Psoas muscle (tissue), 8 donors: ENCODE data around the gene KANSL1. TPM values are rescaled to one million over a fixed set of nuclear protein-coding genes. Genes with fewer than 3 reads are reported as not detected.
A peak's percentile ranks its signal among the peaks of the same experiment; 100 is the strongest.

Experiments used
- ATAC-seq, 4 donors: fragments of 200-7000 bp; cut with Tn5 transposase; one replicate each; pipeline ENCODE4 v1.9.1; 2020; ENCODE audit warnings: moderate library complexity in 3 of 4, mild to moderate bottlenecking in 2 of 4
- DNase-seq, 2 donors: peaks; one replicate each; pipeline ENCODE4 v3.0.0-alpha.2; 2020
- H3K27ac ChIP-seq: fragments of 200-600 bp; one replicate; pipeline ENCODE4 v1.8.0; 2022
- H3K27me3 ChIP-seq, 3 donors: fragments of 200-600 bp in 1 of 3; one replicate each; pipeline versions ENCODE4 v1.6.1 to v1.8.0; 2013 to 2022; ENCODE audit warnings: low read length in 2 of 3, mild to moderate bottlenecking in 2 of 3, moderate library complexity in 1 of 3; ENCODE audit not compliant: insufficient read depth in 3 of 3
- H3K36me3 ChIP-seq, 2 donors: fragments of 200-600 bp in 1 of 2; one replicate each; pipeline versions ENCODE4 v1.6.1 to v1.8.0; 2013 to 2022; ENCODE audit warnings: low read depth in 1 of 2, mild to moderate bottlenecking in 1 of 2, moderate library complexity in 1 of 2; ENCODE audit not compliant: insufficient read depth in 1 of 2
- H3K4me1 ChIP-seq: fragments of 200-600 bp; one replicate; pipeline ENCODE4 v1.8.0; 2022
- H3K4me3 ChIP-seq: fragments of 200-600 bp; one replicate; pipeline ENCODE4 v1.8.0; 2022; ENCODE audit warnings: mild to moderate bottlenecking
- H3K9me3 ChIP-seq: fragments of 200-600 bp; one replicate; pipeline ENCODE4 v1.8.0; 2022
- WGBS, 3 donors: extraction: QIAGEN DNeasy Blood & Tissue Kit; methylation state at CpG; one replicate each; pipeline versions ENCODE4 v1.1.6 to v1.1.7; 2013; 5-methylcytosine and 5-hydroxymethylcytosine counted together
- intact Hi-C, 2 donors: fragments of 100-400 bp; cut with DNase I; formaldehyde crosslinking; loops; one replicate each; pipeline versions ENCODE4 v1.11.0 to v1.14.2; 2022
- polyA plus RNA-seq, 3 donors: library from polyadenylated mRNA; stranded (reverse); fragments of 200-250 nt; gene quantifications; one replicate each; pipeline ENCODE4 v1.2.3, GENCODE V29; 2013
- total RNA-seq, 4 donors: library from RNA; stranded (reverse); fragmentation: NEBNext Ultra II Directional in 2 of 4; extraction: Animal tissue kit (Norgen Biotek cat#: 25700) in 2 of 4; gene quantifications; one replicate each; pipeline versions ENCODE4 v1.2.1 to v1.2.4, GENCODE V29; 2021 to 2023
- TF ChIP-seq, protein P1 (sequence below): fragments of 200-600 bp; IDR thresholded peaks from one replicate; pipeline ENCODE4 v1.8.0; 2022; ENCODE audit warnings: antibody characterized with exemption
- donor health status: healthy with polysubstance abuse.
- donor health status: DM: no; HTN: no; CAD: no; lungs with moderate emphysema.
- donor health status: Bipolar disorder and iron deficiency.
- donor health status: healthy.
- donor health status: DM: yes; HTN: yes; CAD: no.
- donor health status: DM: no; HTN: no; CAD: no.
- donor health status: DM: no; HTN: no; CAD: no.
- donor health status: DM: yes; HTN: yes; CAD: no.

Gene KANSL1
- total and polyA plus RNA-seq, 7 donors = 6.9 to 37.5 (median 25.8) TPM

DNA sequence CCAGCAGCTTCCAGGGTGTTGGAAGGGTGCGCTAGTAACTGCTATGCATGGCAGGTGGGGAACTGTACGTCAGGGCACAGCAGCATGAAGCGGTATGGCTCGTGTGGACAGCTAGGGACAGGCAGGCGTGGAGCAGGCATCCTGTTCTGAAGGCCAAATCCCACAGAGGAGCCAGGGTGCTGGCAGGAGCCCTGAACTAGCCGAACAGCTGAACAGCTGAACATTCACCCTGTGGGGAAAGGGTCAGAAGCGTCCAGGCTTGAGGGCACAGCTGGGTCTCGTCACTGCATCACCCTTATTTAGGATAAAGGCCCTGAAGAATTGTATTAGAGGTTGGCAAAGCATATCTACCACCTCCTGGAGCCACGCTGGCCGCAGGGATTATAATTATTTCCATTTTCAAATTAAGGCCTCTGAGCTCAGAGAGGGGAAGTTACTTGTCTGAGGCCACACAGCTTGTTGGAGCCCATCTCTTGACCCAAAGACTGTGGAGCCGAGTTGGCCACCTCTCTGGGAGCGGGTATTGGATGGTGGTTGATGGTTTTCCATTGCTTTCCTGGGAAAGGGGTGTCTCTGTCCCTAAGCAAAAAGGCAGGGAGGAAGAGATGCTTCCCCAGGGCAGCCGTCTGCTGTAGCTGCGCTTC lies 197.5 kb downstream of the KANSL1 start:
- H3K9me3 ChIP-seq = no peaks in the 10 kb centered on the region
- ATAC-seq (peak; percentile 69 to 85 (median 78)), DNase-seq (peak in 1 of 2 donors; percentile 57)
- TF ChIP-seq, protein P1, sequence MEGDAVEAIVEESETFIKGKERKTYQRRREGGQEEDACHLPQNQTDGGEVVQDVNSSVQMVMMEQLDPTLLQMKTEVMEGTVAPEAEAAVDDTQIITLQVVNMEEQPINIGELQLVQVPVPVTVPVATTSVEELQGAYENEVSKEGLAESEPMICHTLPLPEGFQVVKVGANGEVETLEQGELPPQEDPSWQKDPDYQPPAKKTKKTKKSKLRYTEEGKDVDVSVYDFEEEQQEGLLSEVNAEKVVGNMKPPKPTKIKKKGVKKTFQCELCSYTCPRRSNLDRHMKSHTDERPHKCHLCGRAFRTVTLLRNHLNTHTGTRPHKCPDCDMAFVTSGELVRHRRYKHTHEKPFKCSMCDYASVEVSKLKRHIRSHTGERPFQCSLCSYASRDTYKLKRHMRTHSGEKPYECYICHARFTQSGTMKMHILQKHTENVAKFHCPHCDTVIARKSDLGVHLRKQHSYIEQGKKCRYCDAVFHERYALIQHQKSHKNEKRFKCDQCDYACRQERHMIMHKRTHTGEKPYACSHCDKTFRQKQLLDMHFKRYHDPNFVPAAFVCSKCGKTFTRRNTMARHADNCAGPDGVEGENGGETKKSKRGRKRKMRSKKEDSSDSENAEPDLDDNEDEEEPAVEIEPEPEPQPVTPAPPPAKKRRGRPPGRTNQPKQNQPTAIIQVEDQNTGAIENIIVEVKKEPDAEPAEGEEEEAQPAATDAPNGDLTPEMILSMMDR = no peak
- intact Hi-C loops = no loop called here
- H3K27me3 ChIP-seq = no peaks in the 10 kb centered on the region
- H3K27ac ChIP-seq = peak overlapping the region; percentile 16
- 39 to 54% (median 42%) methylated on average over 14 of the region's 14 CpGs for WGBS, 3 donors
- H3K4me3 ChIP-seq = no peak overlapping the region
- peaks cover 0 to 86% of the 10 kb centered on the region in 2 donors for H3K36me3 ChIP-seq
- no peaks in the 10 kb centered on the region for H3K4me1 ChIP-seq

DNA sequence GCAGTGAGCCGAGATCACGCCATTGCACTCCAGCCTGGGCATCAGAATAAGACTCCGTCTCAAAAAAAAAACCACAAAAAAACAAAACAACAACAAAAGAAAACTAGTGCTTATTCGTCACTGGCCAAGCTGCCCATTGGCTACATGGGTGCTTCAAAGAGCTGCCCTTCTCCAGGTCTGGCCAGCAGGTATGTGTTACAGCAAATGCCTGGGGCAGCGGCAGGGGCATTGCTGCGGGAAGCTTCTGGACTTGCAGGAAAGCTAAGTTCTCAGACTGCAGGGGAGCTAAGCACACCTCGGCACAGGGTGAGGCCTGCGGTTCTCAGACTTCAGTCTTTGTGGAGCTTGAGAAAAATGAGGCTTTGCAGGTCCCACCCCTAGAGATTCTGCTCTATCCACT lies 198.2 kb downstream of the KANSL1 start:
- Histone ChIP-seq H3K27ac (no peak overlapping the region), H3K9me3 (no peaks in the 10 kb centered on the region), H3K4me3 (no peak overlapping the region), H3K36me3 (peaks cover 0 to 91% of the 10 kb centered on the region in 2 donors), H3K4me1 (no peaks in the 10 kb centered on the region), H3K27me3 (no peaks in the 10 kb centered on the region)
- 83 to 90% (median 84%) methylated on average over 8 of the region's 8 CpGs for WGBS, 3 donors
- TF ChIP-seq, protein P1 = no peak
- DNase-seq (no peak), ATAC-seq (no peak)
- intact Hi-C loops = no loop called here

DNA sequence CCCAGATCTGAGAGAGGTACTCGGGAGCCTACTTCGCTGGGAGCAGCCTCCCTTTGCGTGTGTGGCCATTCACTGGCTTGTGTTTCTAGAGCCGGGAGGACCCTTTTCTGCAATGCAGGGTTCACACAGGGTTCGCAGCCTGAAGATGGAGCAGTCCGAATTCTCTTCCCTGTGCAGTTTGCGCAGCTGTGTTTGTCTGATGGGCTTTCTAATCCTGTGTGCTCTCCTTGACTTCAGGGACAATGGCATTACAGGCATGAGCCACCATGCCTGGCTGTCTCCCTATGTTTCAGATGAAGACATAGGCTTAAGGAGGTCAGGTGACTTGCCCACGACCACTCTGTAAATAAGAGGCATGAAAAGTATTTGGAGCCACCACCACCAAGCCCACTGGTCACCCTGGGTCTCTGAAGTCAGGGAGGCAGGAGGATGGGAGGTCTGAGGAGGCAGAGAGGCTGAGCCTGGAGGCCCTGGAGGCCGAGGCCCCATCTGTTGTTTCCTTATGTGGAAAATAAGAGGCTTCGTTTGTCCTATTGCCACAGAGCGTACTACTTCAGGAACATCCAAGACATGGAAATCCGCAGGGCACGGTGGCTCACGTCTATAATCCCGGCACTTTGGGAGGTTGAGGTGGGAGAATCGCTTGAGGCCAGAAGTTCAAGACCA lies 199.1 kb downstream of the KANSL1 start:
- H3K27me3 ChIP-seq = no peaks in the 10 kb centered on the region
- intact Hi-C loops = no loop called here
- no peak overlapping the region for H3K4me3 ChIP-seq
- WGBS, 3 donors = 86 to 89% (median 87%) methylated on average over 15 to 16 of the region's 16 CpGs
- no peaks in the 10 kb centered on the region for H3K4me1 ChIP-seq
- H3K36me3 ChIP-seq = peaks cover 0 to 88% of the 10 kb centered on the region in 2 donors
- ATAC-seq = no peak
- DNase-seq = no peak
- H3K27ac ChIP-seq = no peak overlapping the region
- TF ChIP-seq, protein P1 = no peak
- no peaks in the 10 kb centered on the region for H3K9me3 ChIP-seq

DNA sequence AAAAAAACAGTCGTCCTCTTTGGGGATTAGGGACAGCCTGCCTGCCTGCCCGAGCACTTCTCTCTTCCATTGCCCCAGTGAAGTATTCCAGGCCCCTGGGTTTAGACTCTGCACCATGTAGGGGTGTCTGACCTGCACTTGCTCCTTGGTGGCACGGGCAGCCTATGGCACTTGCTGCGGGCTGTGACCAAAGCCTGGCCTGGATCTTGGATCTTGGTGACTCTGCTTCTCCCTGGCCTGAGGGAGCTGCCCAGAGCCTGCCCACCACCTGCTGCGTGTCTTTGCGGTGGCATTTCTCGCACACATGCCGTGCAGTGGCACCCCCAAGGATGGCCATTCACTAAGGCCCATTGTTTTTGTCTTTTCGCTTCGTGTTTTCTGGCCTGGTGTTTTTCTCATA lies 200.3 kb downstream of the KANSL1 start:
- intact Hi-C loops = no loop called here

More for the DNA sequence above, 200.3 kb downstream of the KANSL1 start:
- Histone ChIP-seq H3K4me3 (no peak overlapping the region), H3K4me1 (no peaks in the 10 kb centered on the region), H3K27me3 (no peaks in the 10 kb centered on the region), H3K36me3 (peaks cover 0 to 84% of the 10 kb centered on the region in 2 donors), H3K9me3 (no peaks in the 10 kb centered on the region), H3K27ac (no peak overlapping the region)
- TF ChIP-seq, protein P1 = no peak
- DNase-seq = no peak
- peak in 1 of 4 donors; percentile 45 for ATAC-seq
- 54 to 75% (median 58%) methylated on average over 10 of the region's 10 CpGs for WGBS, 3 donors
